Skin of body (tissue), 2 donors: ENCODE measurements around the gene WBP11. TPM values are rescaled to one million over a fixed set of nuclear protein-coding genes. Genes with fewer than 3 reads are reported as not detected.
"Not testable (repeated sequence)": the region's sequence is repeated elsewhere in the genome, so short reads cannot be mapped to it uniquely, and the experiment has no call there.

ENCODE experiments used
- DNase-seq: peaks from one replicate; lab custom pipeline; 2025; lab: John Stamatoyannopoulos, UW
- total RNA-seq: library from RNA; depleted of rRNA; stranded (reverse); fragments of >200 nt; gene quantifications from one replicate; pipeline ENCODE4 v1.2.3, GENCODE V29; 2014

Gene WBP11
- total RNA-seq, 1 donor from 2014 or later = 26.9 TPM

GRCh38 chr12:14773685-14774073 lies 29.6 kb downstream of the WBP11 start:
- DNase-seq = no peak

- DNase-seq = no peak
Measured at GRCh38 chr12:14772946-14773345, 30.3 kb downstream of the WBP11 start.

- DNase-seq = no peak
Measured at GRCh38 chr12:14771651-14772137, 31.6 kb downstream of the WBP11 start.

GRCh38 chr12:14770496-14771461 lies 32.5 kb downstream of the WBP11 start:
- peak; percentile 89 for DNase-seq

- peak; percentile 75 for DNase-seq
Measured at GRCh38 chr12:14769969-14770495, 33.2 kb downstream of the WBP11 start.

GRCh38 chr12:14769466-14769968 lies 33.8 kb downstream of the WBP11 start:
- no peak for DNase-seq

GRCh38 chr12:14768823-14769405 lies 34.4 kb downstream of the WBP11 start:
- no peak for DNase-seq

GRCh38 chr12:14767617-14768016 lies 35.7 kb downstream of the WBP11 start:
- no peak for DNase-seq

- no peak for DNase-seq
Measured at GRCh38 chr12:14766649-14767215, 36.5 kb downstream of the WBP11 start.

- DNase-seq = not testable (repeated sequence)
Measured at GRCh38 chr12:14766020-14766419, 37.3 kb downstream of the WBP11 start.

GRCh38 chr12:14765398-14765797 lies 37.9 kb downstream of the WBP11 start:
- no peak for DNase-seq

- DNase-seq = not testable (repeated sequence)
Measured at GRCh38 chr12:14759711-14760280, 43.5 kb downstream of the WBP11 start.

GRCh38 chr12:14756334-14757143 lies 46.7 kb downstream of the WBP11 start:
- no peak for DNase-seq

- DNase-seq = no peak
Measured at GRCh38 chr12:14751986-14752385, 51.3 kb downstream of the WBP11 start.

- DNase-seq = no peak
Measured at GRCh38 chr12:14743061-14743460, 60.2 kb downstream of the WBP11 start.

- DNase-seq = no peak
Measured at GRCh38 chr12:14741942-14742341, 61.3 kb downstream of the WBP11 start.

GRCh38 chr12:14741153-14741552 lies 62.1 kb downstream of the WBP11 start:
- no peak for DNase-seq

- DNase-seq = not testable (repeated sequence)
Measured at GRCh38 chr12:14736441-14736840, 66.8 kb downstream of the WBP11 start.
